ENCODE measurements around the gene SYN1. TPM values are rescaled to one million over a fixed set of nuclear protein-coding genes. Genes with fewer than 3 reads are reported as not detected.

The SYN1 gene
- total RNA-seq, 1 donor from 2014 or later = 5.7 TPM

GRCh38 chrX:47570794-47571193 is 48.9 kb downstream of the SYN1 start:
- Histone ChIP-seq H3K27ac (no peak overlapping the region), H3K36me3 (peaks cover 14 to 35% of the 10 kb centered on the region in 2 donors), H3K4me1 (peaks cover 0 to 3% of the 10 kb centered on the region in 2 donors), H3K27me3 (no peaks in the 10 kb centered on the region), H3K4me3 (no peak overlapping the region), H3K9me3 (no peaks in the 10 kb centered on the region)
- TF ChIP-seq, protein P1, sequence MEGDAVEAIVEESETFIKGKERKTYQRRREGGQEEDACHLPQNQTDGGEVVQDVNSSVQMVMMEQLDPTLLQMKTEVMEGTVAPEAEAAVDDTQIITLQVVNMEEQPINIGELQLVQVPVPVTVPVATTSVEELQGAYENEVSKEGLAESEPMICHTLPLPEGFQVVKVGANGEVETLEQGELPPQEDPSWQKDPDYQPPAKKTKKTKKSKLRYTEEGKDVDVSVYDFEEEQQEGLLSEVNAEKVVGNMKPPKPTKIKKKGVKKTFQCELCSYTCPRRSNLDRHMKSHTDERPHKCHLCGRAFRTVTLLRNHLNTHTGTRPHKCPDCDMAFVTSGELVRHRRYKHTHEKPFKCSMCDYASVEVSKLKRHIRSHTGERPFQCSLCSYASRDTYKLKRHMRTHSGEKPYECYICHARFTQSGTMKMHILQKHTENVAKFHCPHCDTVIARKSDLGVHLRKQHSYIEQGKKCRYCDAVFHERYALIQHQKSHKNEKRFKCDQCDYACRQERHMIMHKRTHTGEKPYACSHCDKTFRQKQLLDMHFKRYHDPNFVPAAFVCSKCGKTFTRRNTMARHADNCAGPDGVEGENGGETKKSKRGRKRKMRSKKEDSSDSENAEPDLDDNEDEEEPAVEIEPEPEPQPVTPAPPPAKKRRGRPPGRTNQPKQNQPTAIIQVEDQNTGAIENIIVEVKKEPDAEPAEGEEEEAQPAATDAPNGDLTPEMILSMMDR (IDR thresholded peaks at IDR 0.05) = no peak
- intact Hi-C loops (cut with DNase I) = no loop called here
- DNase-seq (ENCODE audit: low spot score in 2 of 2) = no peak

DNA sequence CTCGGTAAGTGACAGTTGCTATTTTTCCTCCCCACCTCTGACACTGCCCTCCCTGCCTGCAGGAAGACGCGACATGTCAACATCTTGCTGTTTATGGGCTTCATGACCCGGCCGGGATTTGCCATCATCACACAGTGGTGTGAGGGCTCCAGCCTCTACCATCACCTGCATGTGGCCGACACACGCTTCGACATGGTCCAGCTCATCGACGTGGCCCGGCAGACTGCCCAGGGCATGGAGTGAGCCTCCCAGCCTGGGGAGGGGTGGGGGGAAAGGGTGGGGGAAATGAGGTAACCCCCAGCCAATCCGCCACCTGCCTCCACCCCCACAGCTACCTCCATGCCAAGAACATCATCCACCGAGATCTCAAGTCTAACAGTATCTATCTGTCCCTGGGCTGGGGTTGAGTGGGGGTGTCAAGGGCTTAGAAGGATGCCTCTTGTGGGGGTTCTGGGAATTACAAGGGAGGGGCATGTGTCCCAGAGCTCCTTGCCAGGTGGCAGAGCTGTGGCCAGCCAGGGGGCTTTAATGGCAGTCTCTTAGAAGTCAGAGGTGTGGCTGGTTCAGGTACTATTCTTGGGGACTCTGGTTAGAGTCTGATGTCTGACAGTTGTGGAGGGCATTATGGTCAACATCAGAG is 50.9 kb downstream of the SYN1 start:
- Histone ChIP-seq H3K9me3 (no peaks in the 10 kb centered on the region), H3K4me1 (no peaks in the 10 kb centered on the region), H3K36me3 (peaks cover 21 to 35% of the 10 kb centered on the region in 2 donors), H3K4me3 (no peak overlapping the region), H3K27me3 (no peaks in the 10 kb centered on the region), H3K27ac (no peak overlapping the region)
- intact Hi-C loops (cut with DNase I) = loop anchor here (10.0 kb wide), 1 partner anchor 266 kb away; the partner anchor contains the start of gene ZNF81
- TF ChIP-seq, protein P1 (IDR thresholded peaks at IDR 0.05) = peak in 2 of 3 experiments; percentile 30 to 43
- no peak for DNase-seq (ENCODE audit: low spot score in 2 of 2)

- Histone ChIP-seq H3K36me3 (peaks cover 21 to 44% of the 10 kb centered on the region in 2 donors), H3K4me1 (peaks cover 0 to 6% of the 10 kb centered on the region in 2 donors), H3K9me3 (no peaks in the 10 kb centered on the region), H3K27ac (no peak overlapping the region), H3K27me3 (no peaks in the 10 kb centered on the region), H3K4me3 (no peak overlapping the region)
- TF ChIP-seq, protein P1 (IDR thresholded peaks at IDR 0.05) = no peak
- intact Hi-C loops (cut with DNase I) = loop anchor here (10.0 kb wide), 1 partner anchor 268 kb away; the partner anchor contains the start of gene ZNF81
- DNase-seq (ENCODE audit: low spot score in 2 of 2) = no peak
These were observed 52.8 kb downstream of the SYN1 start for GRCh38 chrX:47566841-47567240.

GRCh38 chrX:47564438-47565085 is 55.1 kb downstream of the SYN1 start:
- no peak for DNase-seq (ENCODE audit: low spot score in 2 of 2)
- TF ChIP-seq, protein P1 (IDR thresholded peaks at IDR 0.05) = no peak

DNA sequence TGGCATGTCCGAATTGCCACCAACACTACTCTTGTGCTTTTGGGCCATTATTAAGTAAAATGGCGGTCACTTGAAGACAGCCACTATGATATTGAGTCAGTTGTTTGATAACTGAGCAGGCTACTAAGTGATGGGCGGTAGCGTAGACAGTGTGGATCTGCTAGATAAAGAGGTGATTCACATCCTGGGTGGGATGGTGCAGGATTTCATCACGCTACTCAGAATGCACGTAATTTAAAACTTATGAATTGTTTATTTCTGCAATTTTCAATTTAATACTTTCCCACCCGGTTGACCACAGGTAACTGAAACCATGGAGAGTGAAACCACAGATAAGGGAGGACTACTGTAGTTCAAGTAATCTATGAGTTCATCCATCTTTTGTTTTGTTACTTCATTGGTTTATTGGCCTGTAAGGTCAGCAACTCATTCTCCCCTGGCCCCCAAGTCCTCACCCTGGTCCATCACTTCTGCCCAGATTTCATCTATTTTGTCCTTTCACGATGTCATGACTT is 55.8 kb downstream of the SYN1 start:
- Histone ChIP-seq H3K4me3 (no peak overlapping the region), H3K27me3 (no peaks in the 10 kb centered on the region), H3K36me3 (peaks cover 21 to 29% of the 10 kb centered on the region in 2 donors), H3K4me1 (peaks cover 0 to 6% of the 10 kb centered on the region in 2 donors), H3K27ac (no peak overlapping the region), H3K9me3 (no peaks in the 10 kb centered on the region)
- intact Hi-C loops (cut with DNase I) = loop anchor here (10.0 kb wide), 1 partner anchor 271 kb away; the partner anchor contains the start of gene ZNF81
- TF ChIP-seq, protein P1 (IDR thresholded peaks at IDR 0.05) = no peak
- no peak for DNase-seq (ENCODE audit: low spot score in 2 of 2)

More at GRCh38 chrX:47564438-47565085, 55.1 kb downstream of the SYN1 start:
- Histone ChIP-seq H3K27ac (no peak overlapping the region), H3K4me1 (peaks cover 0 to 6% of the 10 kb centered on the region in 2 donors), H3K9me3 (no peaks in the 10 kb centered on the region), H3K27me3 (no peaks in the 10 kb centered on the region), H3K4me3 (no peak overlapping the region), H3K36me3 (peaks cover 21 to 36% of the 10 kb centered on the region in 2 donors)
- intact Hi-C loops (cut with DNase I) = loop anchor here (10.0 kb wide), 1 partner anchor 270 kb away; the partner anchor contains the start of gene ZNF81

Data from ascending aorta (tissue), 2 donors.